ENCODE data around the gene ATP9B.

GRCh38 chr18:79185648-79186047, 116.5 kb downstream of the ATP9B start:
- TF ChIP-seq CTCF (IDR thresholded peaks at IDR 0.05) (no peak), ZFX (IDR thresholded peaks at IDR 0.05; ENCODE audit: borderline replicate concordance) (no peak)
